DND-41 (cell line): Measurements from ENCODE around the gene RPS6KC1.

Source experiments
- ATAC-seq: fragments of 200-7000 bp; cut with Tn5 transposase; 3 replicates; pipeline ENCODE4 v1.9.1; 2021; ENCODE audit warnings: low read depth; ENCODE audit not compliant: insufficient read depth
- DNase-seq: peaks from one replicate; pipeline ENCODE4 v3.0.0-alpha.2; 2020
- H2AFZ ChIP-seq: 2 replicates; pipeline ENCODE4 v1.6.0; 2012; ENCODE audit warnings: low read depth, low read length
- H3K27ac ChIP-seq: 2 replicates; pipeline ENCODE4 v1.5.1; 2012; ENCODE audit warnings: low read length, inconsistent platforms
- H3K27me3 ChIP-seq: fragments of 200-600 bp; sonication (generic); 2 replicates; pipeline ENCODE4 v1.6.0; 2012; ENCODE audit warnings: low read length, mild to moderate bottlenecking, inconsistent platforms; ENCODE audit not compliant: insufficient read depth, poor library complexity
- H3K36me3 ChIP-seq: 2 replicates; pipeline ENCODE4 v1.5.1; 2012; ENCODE audit warnings: low read length, inconsistent platforms; ENCODE audit not compliant: insufficient read depth
- H3K4me1 ChIP-seq: 2 replicates; pipeline ENCODE4 v1.5.1; 2012; ENCODE audit warnings: mild to moderate bottlenecking, low read length; ENCODE audit not compliant: insufficient read depth
- H3K4me2 ChIP-seq: 2 replicates; pipeline ENCODE4 v1.6.0; 2012; ENCODE audit warnings: mild to moderate bottlenecking, moderate library complexity, low read length, inconsistent platforms; ENCODE audit not compliant: insufficient read depth
- H3K4me3 ChIP-seq, 2 experiments: fragments of 200-600 bp in 1 of 2; shearing (Covaris generic) in 1 of 2; 2 replicates each; pipeline ENCODE4 v1.5.1; 2012 to 2016; ENCODE audit warnings: inconsistent platforms in 2 of 2, low read length in 2 of 2, mild to moderate bottlenecking in 2 of 2, low read depth in 1 of 2, moderate library complexity in 1 of 2
- H3K79me2 ChIP-seq: 2 replicates; pipeline ENCODE4 v1.6.0; 2012; ENCODE audit warnings: low read length, inconsistent platforms; ENCODE audit not compliant: insufficient read depth
- H3K9ac ChIP-seq: 2 replicates; pipeline ENCODE4 v1.6.0; 2012; ENCODE audit warnings: low read depth, mild to moderate bottlenecking, inconsistent platforms, low read length, moderate library complexity
- H3K9me3 ChIP-seq: 2 replicates; pipeline ENCODE4 v1.5.1; 2012; ENCODE audit warnings: low read length, moderate library complexity, mild to moderate bottlenecking, inconsistent platforms; ENCODE audit not compliant: insufficient read depth, severe bottlenecking
- H4K20me1 ChIP-seq: 2 replicates; pipeline ENCODE4 v1.6.0; 2012; ENCODE audit warnings: low read length; ENCODE audit not compliant: insufficient read depth
- CTCF ChIP-seq: IDR thresholded peaks from 2 replicates; pipeline ENCODE4 v1.5.1; 2012; ENCODE audit warnings: borderline replicate concordance, low read length, moderate library complexity, mild to moderate bottlenecking; ENCODE audit not compliant: poor library complexity, severe bottlenecking; ENCODE audit errors: extremely low read depth
- EZH2 ChIP-seq: IDR thresholded peaks from 3 replicates; pipeline ENCODE4 v1.6.1; 2012; ENCODE audit warnings: borderline replicate concordance, low read depth, mild to moderate bottlenecking, moderate library complexity, low read length, inconsistent platforms; ENCODE audit not compliant: severe bottlenecking

Gene RPS6KC1

GRCh38 chr1:213075725-213076124, 24.7 kb downstream of the RPS6KC1 start:
- Histone ChIP-seq H2AFZ (no peak overlapping the region), H3K36me3 (peaks cover 4% of the 10 kb centered on the region), H3K27ac (no peak overlapping the region), H3K27me3 (no peaks in the 10 kb centered on the region), H3K9me3 (no peaks in the 10 kb centered on the region), H3K4me2 (no peak overlapping the region), H3K4me1 (no peaks in the 10 kb centered on the region), H3K79me2 (no peaks in the 10 kb centered on the region), H3K9ac (no peak overlapping the region), H3K4me3 (no peak overlapping the region), H4K20me1 (no peaks in the 10 kb centered on the region)
- TF ChIP-seq CTCF: no peak
- TF ChIP-seq EZH2: no peak
- DNase-seq (no peak), ATAC-seq (no peak)

- H2AFZ ChIP-seq: no peak overlapping the region
- H3K4me1 ChIP-seq: no peaks in the 10 kb centered on the region
- H3K36me3 ChIP-seq: peaks cover 15% of the 10 kb centered on the region
- no peaks in the 10 kb centered on the region for H3K9me3 ChIP-seq
- H3K4me2 ChIP-seq: no peak overlapping the region
- H3K27ac ChIP-seq: no peak overlapping the region
- DNase-seq (no peak), ATAC-seq (no peak)
- H3K9ac ChIP-seq: no peak overlapping the region
- H3K27me3 ChIP-seq: no peaks in the 10 kb centered on the region
- TF ChIP-seq EZH2: no peak
- TF ChIP-seq CTCF: no peak
- H3K79me2 ChIP-seq: no peaks in the 10 kb centered on the region
- H4K20me1 ChIP-seq: no peaks in the 10 kb centered on the region
- H3K4me3 ChIP-seq: no peak overlapping the region
These were observed 31.5 kb downstream of the RPS6KC1 start for GRCh38 chr1:213082420-213083111.

GRCh38 chr1:213083112-213083445, 32.0 kb downstream of the RPS6KC1 start:
- Histone ChIP-seq H3K4me2 (no peak overlapping the region), H2AFZ (no peak overlapping the region)

More at GRCh38 chr1:213083112-213083445, 32.0 kb downstream of the RPS6KC1 start:
- Histone ChIP-seq H3K79me2 (no peaks in the 10 kb centered on the region), H3K27me3 (no peaks in the 10 kb centered on the region), H3K9me3 (no peaks in the 10 kb centered on the region), H3K4me1 (no peaks in the 10 kb centered on the region), H3K9ac (no peak overlapping the region), H3K4me3 (no peak overlapping the region), H3K36me3 (peaks cover 20% of the 10 kb centered on the region), H3K27ac (no peak overlapping the region), H4K20me1 (no peaks in the 10 kb centered on the region)
- ATAC-seq: peak; percentile 39; the same call in 1 of the 3 replicates
- DNase-seq: no peak
- no peak for TF ChIP-seq CTCF
- TF ChIP-seq EZH2: no peak
